Neural cell (in vitro differentiated cells): Measurements from ENCODE around the gene ARHGEF40. TPM values are rescaled to one million over a fixed set of nuclear protein-coding genes. Genes with fewer than 3 reads are reported as not detected.

Experiments
- H2AFZ ChIP-seq: fragments of 200-600, 300-800 bp; sonication (generic), shearing (Covaris generic); 2 replicates; pipeline ENCODE4 v1.6.0; 2014; ENCODE audit warnings: low read depth, mild to moderate bottlenecking, antibody characterized with exemption, low read length, moderate library complexity
- H3F3A ChIP-seq: fragments of 200-600 bp; shearing (Covaris generic); 2 replicates; pipeline ENCODE4 v1.6.1; 2016; ENCODE audit warnings: mild to moderate bottlenecking, moderate library complexity, mixed read lengths, antibody characterized with exemption, low read length; ENCODE audit not compliant: insufficient read depth, poor library complexity, severe bottlenecking
- H3K27ac ChIP-seq: fragments of 200-600, 300-800 bp; sonication (generic), shearing (Covaris generic); 2 replicates; pipeline ENCODE4 v1.5.1; 2014; ENCODE audit warnings: mild to moderate bottlenecking, low read length, moderate library complexity
- H3K27me3 ChIP-seq: fragments of 300-800, 200-600 bp; sonication (generic), shearing (Covaris generic); 2 replicates; pipeline ENCODE4 v1.6.0; 2014; ENCODE audit warnings: mild to moderate bottlenecking, low read depth, low read length, moderate library complexity; ENCODE audit not compliant: insufficient read depth
- H3K36me3 ChIP-seq: fragments of 300-800, 200-600 bp; sonication (generic), shearing (Covaris generic); 2 replicates; pipeline ENCODE4 v1.5.1; 2014; ENCODE audit warnings: mild to moderate bottlenecking, antibody characterized with exemption, low read length, moderate library complexity; ENCODE audit not compliant: insufficient read depth
- H3K4me2 ChIP-seq: fragments of 300-800, 200-600 bp; sonication (generic), shearing (Covaris generic); 2 replicates; pipeline ENCODE4 v1.6.0; 2014; ENCODE audit warnings: mild to moderate bottlenecking, low read length
- H3K4me3 ChIP-seq: fragments of 300-800, 200-600 bp; sonication (generic), shearing (Covaris generic); 2 replicates; pipeline ENCODE4 v1.5.1; 2014; ENCODE audit warnings: mild to moderate bottlenecking, low read length, moderate library complexity
- H3K79me2 ChIP-seq: fragments of 200-600 bp; shearing (Covaris generic); replicated peaks from 2 replicates; pipeline ENCODE4 v1.6.0; 2014; ENCODE audit warnings: mild to moderate bottlenecking, low read length, moderate library complexity; ENCODE audit not compliant: insufficient read depth
- H3K9ac ChIP-seq: fragments of 300-800, 200-600 bp; sonication (generic), shearing (Covaris generic); 2 replicates; pipeline ENCODE4 v1.6.1; 2016; ENCODE audit warnings: mild to moderate bottlenecking, low read length, mixed read lengths
- H3K9me2 ChIP-seq: fragments of 200-600 bp; shearing (Covaris generic); 2 replicates; pipeline ENCODE4 v1.6.1; 2016; ENCODE audit warnings: mild to moderate bottlenecking, low read length, mixed read lengths; ENCODE audit not compliant: insufficient read depth
- H3K9me3 ChIP-seq: fragments of 200-600, 300-800 bp; sonication (generic), shearing (Covaris generic); 2 replicates; pipeline ENCODE4 v1.6.1; 2016; ENCODE audit warnings: mild to moderate bottlenecking, mixed run types, low read length, moderate library complexity, mixed read lengths
- H4K20me1 ChIP-seq: fragments of 200-600 bp; shearing (Covaris generic); 2 replicates; pipeline ENCODE4 v1.6.1; 2016; ENCODE audit warnings: mild to moderate bottlenecking, mixed run types; ENCODE audit not compliant: insufficient read depth
- EP300 ChIP-seq: fragments of 450-650 bp; conservative IDR thresholded peaks from 2 replicates; pipeline ENCODE4 v1.6.1; 2014; ENCODE audit warnings: antibody characterized with exemption, mild to moderate bottlenecking, moderate library complexity; ENCODE audit not compliant: poor library complexity, severe bottlenecking
- EZH2 ChIP-seq: fragments of 200-600, 300-800 bp; shearing (Covaris generic), sonication (generic); IDR thresholded peaks from 2 replicates; pipeline ENCODE4 v1.6.1; 2014; ENCODE audit warnings: antibody characterized with exemption, low read length, borderline replicate concordance, mild to moderate bottlenecking; ENCODE audit not compliant: insufficient read depth, poor library complexity, severe bottlenecking
- MXI1 ChIP-seq: fragments of 450-650 bp; conservative IDR thresholded peaks from 2 replicates; pipeline ENCODE4 v1.6.1; 2014; ENCODE audit warnings: antibody characterized with exemption, mild to moderate bottlenecking; ENCODE audit not compliant: poor library complexity, severe bottlenecking
- POLR2AphosphoS5 ChIP-seq: IDR thresholded peaks from 2 replicates; pipeline ENCODE4 v1.6.1; 2012
- RAD21 ChIP-seq: fragments of 450-650 bp; conservative IDR thresholded peaks from 2 replicates; pipeline ENCODE4 v1.6.1; 2014; ENCODE audit warnings: antibody characterized with exemption, mild to moderate bottlenecking, moderate library complexity
- SMC3 ChIP-seq: fragments of 450-650 bp; conservative IDR thresholded peaks from 2 replicates; pipeline ENCODE4 v1.6.1; 2014; ENCODE audit warnings: antibody characterized with exemption, mild to moderate bottlenecking, moderate library complexity; ENCODE audit not compliant: poor library complexity
- TAF1 ChIP-seq: IDR thresholded peaks from 2 replicates; pipeline ENCODE4 v1.6.1; 2012; ENCODE audit warnings: low read depth
- polyA plus RNA-seq: library from polyadenylated mRNA; depleted of rRNA; stranded (reverse); fragments of >200 nt; gene quantifications from 2 replicates; pipeline ENCODE4 v1.2.3, GENCODE V29; 2014
- TF ChIP-seq, protein P1 (sequence below): fragments of 450-650 bp; IDR thresholded peaks from 2 replicates; pipeline ENCODE4 v1.5.1; 2014; ENCODE audit warnings: antibody characterized with exemption, mild to moderate bottlenecking, moderate library complexity; ENCODE audit not compliant: poor library complexity, severe bottlenecking
- TF ChIP-seq, protein P2 (sequence below): IDR thresholded peaks from 2 replicates; pipeline ENCODE4 v1.6.1; 2012; ENCODE audit warnings: borderline replicate concordance

Gene ARHGEF40
- polyA plus RNA-seq, 1 donor from 2014 or later, result 28.9 TPM

DNA sequence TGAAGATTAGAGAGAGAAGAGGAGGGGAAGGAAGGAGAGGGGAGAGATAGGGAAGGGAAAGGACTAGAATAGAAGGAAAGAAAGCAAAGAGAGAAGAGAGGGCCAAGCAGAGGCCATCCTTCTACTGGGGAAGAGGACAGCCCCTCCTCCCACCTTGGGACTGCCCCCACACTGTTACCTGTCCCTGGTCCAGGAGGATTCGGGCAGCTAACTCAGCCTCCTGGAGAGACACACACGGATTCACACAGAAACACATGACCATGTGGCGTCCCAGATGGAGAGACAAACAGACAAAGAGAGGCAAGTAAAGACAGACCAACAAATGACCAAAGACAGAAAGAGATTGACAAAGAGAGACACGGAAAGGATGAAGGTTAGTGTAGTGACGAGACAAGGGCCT lies 47.4 kb upstream of the ARHGEF40 start:
- Histone ChIP-seq H3F3A (no peaks in the 10 kb centered on the region), H3K4me3 (no peak overlapping the region), H4K20me1 (no peaks in the 10 kb centered on the region), H2AFZ (no peak overlapping the region), H3K27ac (no peak overlapping the region), H3K27me3 (peaks cover 19% of the 10 kb centered on the region), H3K4me2 (no peak overlapping the region), H3K9me3 (no peaks in the 10 kb centered on the region), H3K9ac (no peak overlapping the region), H3K79me2 (no peaks in the 10 kb centered on the region), H3K9me2 (no peaks in the 10 kb centered on the region), H3K36me3 (no peaks in the 10 kb centered on the region)
- no peak for TF ChIP-seq TAF1
- TF ChIP-seq EZH2, result no peak
- TF ChIP-seq, protein P1, sequence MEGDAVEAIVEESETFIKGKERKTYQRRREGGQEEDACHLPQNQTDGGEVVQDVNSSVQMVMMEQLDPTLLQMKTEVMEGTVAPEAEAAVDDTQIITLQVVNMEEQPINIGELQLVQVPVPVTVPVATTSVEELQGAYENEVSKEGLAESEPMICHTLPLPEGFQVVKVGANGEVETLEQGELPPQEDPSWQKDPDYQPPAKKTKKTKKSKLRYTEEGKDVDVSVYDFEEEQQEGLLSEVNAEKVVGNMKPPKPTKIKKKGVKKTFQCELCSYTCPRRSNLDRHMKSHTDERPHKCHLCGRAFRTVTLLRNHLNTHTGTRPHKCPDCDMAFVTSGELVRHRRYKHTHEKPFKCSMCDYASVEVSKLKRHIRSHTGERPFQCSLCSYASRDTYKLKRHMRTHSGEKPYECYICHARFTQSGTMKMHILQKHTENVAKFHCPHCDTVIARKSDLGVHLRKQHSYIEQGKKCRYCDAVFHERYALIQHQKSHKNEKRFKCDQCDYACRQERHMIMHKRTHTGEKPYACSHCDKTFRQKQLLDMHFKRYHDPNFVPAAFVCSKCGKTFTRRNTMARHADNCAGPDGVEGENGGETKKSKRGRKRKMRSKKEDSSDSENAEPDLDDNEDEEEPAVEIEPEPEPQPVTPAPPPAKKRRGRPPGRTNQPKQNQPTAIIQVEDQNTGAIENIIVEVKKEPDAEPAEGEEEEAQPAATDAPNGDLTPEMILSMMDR, result no peak
- no peak for TF ChIP-seq POLR2AphosphoS5
- no peak for TF ChIP-seq EP300
- no peak for TF ChIP-seq SMC3
- TF ChIP-seq MXI1, result no peak
- TF ChIP-seq, protein P2, sequence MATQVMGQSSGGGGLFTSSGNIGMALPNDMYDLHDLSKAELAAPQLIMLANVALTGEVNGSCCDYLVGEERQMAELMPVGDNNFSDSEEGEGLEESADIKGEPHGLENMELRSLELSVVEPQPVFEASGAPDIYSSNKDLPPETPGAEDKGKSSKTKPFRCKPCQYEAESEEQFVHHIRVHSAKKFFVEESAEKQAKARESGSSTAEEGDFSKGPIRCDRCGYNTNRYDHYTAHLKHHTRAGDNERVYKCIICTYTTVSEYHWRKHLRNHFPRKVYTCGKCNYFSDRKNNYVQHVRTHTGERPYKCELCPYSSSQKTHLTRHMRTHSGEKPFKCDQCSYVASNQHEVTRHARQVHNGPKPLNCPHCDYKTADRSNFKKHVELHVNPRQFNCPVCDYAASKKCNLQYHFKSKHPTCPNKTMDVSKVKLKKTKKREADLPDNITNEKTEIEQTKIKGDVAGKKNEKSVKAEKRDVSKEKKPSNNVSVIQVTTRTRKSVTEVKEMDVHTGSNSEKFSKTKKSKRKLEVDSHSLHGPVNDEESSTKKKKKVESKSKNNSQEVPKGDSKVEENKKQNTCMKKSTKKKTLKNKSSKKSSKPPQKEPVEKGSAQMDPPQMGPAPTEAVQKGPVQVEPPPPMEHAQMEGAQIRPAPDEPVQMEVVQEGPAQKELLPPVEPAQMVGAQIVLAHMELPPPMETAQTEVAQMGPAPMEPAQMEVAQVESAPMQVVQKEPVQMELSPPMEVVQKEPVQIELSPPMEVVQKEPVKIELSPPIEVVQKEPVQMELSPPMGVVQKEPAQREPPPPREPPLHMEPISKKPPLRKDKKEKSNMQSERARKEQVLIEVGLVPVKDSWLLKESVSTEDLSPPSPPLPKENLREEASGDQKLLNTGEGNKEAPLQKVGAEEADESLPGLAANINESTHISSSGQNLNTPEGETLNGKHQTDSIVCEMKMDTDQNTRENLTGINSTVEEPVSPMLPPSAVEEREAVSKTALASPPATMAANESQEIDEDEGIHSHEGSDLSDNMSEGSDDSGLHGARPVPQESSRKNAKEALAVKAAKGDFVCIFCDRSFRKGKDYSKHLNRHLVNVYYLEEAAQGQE, result no peak

DNA sequence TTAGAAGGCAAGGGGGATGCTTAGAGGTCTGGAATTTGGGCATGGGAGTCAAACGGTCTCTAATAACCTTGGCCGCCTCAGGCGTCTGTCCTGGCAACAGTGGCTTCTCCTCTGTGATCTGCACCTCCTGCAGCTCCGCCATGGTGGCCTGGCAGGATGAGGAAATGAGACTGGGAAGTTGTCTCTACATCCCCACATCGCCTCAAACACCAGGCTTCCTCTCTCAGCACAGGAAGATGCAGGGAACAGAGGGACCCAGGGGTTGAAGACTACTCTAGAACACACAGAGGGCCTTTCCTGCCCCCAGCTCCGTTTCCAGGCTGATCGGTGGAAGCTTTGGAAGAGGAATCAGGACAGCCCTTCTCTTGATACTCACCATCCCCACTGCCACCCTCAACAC lies 46.9 kb upstream of the ARHGEF40 start:
- H3F3A ChIP-seq, result no peaks in the 10 kb centered on the region
- H3K36me3 ChIP-seq, result no peaks in the 10 kb centered on the region
- H3K4me2 ChIP-seq, result no peak overlapping the region
- no peak overlapping the region for H3K9ac ChIP-seq
- no peaks in the 10 kb centered on the region for H3K79me2 ChIP-seq
- peaks cover 19% of the 10 kb centered on the region for H3K27me3 ChIP-seq
- H4K20me1 ChIP-seq, result no peaks in the 10 kb centered on the region
- no peaks in the 10 kb centered on the region for H3K9me2 ChIP-seq
- H3K4me3 ChIP-seq, result no peak overlapping the region
- no peaks in the 10 kb centered on the region for H3K9me3 ChIP-seq
- H3K27ac ChIP-seq, result no peak overlapping the region
- H2AFZ ChIP-seq, result no peak overlapping the region
- TF ChIP-seq RAD21 (no peak), EZH2 (no peak), EP300 (no peak), SMC3 (no peak), POLR2AphosphoS5 (no peak), TAF1 (no peak), MXI1 (no peak)
- TF ChIP-seq, protein P2, result no peak
